Activated naive CD4-positive, alpha-beta T cell treated with anti-CD3 and anti-CD28 coated beads, Interleukin-2, amount 50 U/mL, for 24 hours (primary cell): Measurements from ENCODE around the gene PNKD.

Experiments
- H3K27ac Mint-ChIP-seq: one replicate; pipeline ENCODE4 v1.8.0; 2021; ENCODE audit warnings: mild to moderate bottlenecking, mixed read lengths
- H3K27me3 Mint-ChIP-seq: one replicate; pipeline ENCODE4 v1.8.0; 2021; ENCODE audit warnings: mixed read lengths
- H3K36me3 Mint-ChIP-seq: one replicate; pipeline ENCODE4 v1.8.0; 2021; ENCODE audit warnings: mixed read lengths
- H3K4me1 Mint-ChIP-seq: one replicate; pipeline ENCODE4 v1.8.0; 2021; ENCODE audit warnings: mixed read lengths
- H3K4me3 Mint-ChIP-seq: one replicate; pipeline ENCODE4 v1.8.0; 2021; ENCODE audit warnings: mild to moderate bottlenecking, mixed read lengths
- H3K9me3 Mint-ChIP-seq: one replicate; pipeline ENCODE4 v1.8.0; 2021; ENCODE audit warnings: mixed read lengths

Gene PNKD, protein sequence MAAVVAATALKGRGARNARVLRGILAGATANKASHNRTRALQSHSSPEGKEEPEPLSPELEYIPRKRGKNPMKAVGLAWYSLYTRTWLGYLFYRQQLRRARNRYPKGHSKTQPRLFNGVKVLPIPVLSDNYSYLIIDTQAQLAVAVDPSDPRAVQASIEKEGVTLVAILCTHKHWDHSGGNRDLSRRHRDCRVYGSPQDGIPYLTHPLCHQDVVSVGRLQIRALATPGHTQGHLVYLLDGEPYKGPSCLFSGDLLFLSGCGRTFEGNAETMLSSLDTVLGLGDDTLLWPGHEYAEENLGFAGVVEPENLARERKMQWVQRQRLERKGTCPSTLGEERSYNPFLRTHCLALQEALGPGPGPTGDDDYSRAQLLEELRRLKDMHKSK

DNA sequence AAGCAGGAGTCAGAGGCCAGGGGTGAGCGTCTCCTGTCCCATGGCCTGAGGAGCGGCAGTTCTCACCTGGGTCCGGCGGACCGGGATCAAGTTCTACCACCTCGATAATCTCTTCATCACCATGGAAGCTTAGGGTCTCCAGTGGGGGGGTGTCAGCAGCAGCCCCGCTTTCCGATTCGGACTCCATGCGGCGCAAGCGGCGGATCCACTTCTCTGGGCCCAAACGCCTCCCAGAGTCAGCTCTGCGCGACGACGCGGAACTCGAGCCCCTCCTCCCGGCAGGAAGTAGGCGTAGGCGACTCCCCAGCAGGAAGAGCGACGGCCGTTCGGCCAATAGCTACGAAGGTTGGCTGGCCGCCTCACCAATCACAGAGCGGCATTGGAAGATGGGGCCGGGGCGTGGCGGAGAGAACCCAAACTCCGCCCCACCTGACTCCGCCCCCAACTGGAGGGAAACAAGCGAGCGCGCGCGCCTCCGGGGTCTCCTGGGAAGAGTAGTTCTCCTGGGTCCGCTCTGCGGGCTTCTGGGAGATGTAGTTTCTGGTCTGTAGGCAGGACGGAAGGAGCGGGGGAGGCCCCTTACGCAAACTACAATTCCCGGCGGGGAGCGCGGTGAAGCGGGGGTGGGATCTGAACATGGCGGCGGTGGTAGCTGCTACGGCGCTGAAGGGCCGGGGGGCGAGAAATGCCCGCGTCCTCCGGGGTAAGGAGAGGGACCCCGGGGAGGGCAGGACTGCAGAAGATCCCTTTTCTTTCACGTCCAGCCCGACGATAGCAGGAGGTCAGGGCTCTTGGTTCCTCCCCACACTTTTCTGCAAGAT is at the start of gene PNKD, which contains the start of gene AAMP:
TSS of gene PNKD (plus strand) at position 620 of the 821 bp plus-strand sequence. CDS start at position 637, 17 bp downstream.
TSS of gene AAMP (minus strand) at position 238 of the 821 bp plus-strand sequence. CDS start at position 187, 51 bp downstream.
- Mint-ChIP-seq H3K27ac (peak within 1 kb of the TSS; percentile 96), H3K4me3 (peak within 1 kb of the TSS; percentile 99), H3K27me3 (no peaks in the 10 kb centered on the region), H3K9me3 (no peaks in the 10 kb centered on the region), H3K36me3 (peaks cover 10% of the 10 kb centered on the region), H3K4me1 (peaks cover 51% of the 10 kb centered on the region)

DNA sequence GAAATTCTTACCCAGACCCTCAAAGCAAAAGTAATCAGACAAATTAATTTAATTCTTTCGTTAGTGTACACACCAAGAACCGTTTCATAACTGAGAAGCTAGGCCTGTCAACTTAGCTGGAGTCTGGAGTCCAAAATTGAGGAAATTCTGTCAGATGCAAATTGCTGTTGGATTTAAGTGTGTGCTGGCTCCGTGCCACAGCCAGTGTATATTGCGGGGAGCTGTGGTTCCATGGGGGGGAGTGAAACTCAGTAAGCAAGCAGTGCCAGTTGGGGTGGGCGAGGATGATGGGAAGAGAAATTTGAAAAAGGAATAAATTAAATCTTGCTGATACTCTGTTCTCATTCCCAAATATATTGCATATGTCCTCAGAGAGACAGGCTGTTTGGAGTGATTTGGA is 49.3 kb upstream of the PNKD start:
- Mint-ChIP-seq H3K9me3 (no peaks in the 10 kb centered on the region), H3K4me1 (peaks cover 78% of the 10 kb centered on the region), H3K4me3 (peak overlapping the region; percentile 98), H3K27me3 (no peaks in the 10 kb centered on the region), H3K36me3 (peaks cover 27% of the 10 kb centered on the region), H3K27ac (peak overlapping the region; percentile 98)

DNA sequence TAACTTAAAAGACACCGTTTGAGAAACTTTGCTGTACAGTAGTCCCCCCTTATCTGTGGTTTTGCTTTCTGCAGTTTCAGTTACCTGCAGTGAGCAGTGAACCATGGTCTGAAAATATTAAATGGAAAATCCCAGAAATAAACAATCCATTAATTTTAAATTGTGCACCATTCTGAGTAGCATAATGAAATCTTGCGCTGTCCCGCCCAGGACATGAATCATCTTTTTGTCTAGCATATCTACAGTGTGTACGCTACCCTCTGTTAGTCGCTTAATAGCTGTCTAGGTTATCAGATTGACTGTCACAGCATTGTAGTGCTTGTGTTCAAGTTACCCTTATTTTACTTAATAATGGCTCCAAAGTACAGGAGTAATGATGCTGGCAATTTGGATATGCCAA is 47.3 kb upstream of the PNKD start:
- no peaks in the 10 kb centered on the region for H3K27me3 Mint-ChIP-seq
- H3K36me3 Mint-ChIP-seq = peaks cover 27% of the 10 kb centered on the region
- H3K4me3 Mint-ChIP-seq = peak overlapping the region; percentile 98
- H3K9me3 Mint-ChIP-seq = no peaks in the 10 kb centered on the region
- H3K27ac Mint-ChIP-seq = peak overlapping the region; percentile 97
- peaks cover 84% of the 10 kb centered on the region for H3K4me1 Mint-ChIP-seq

DNA sequence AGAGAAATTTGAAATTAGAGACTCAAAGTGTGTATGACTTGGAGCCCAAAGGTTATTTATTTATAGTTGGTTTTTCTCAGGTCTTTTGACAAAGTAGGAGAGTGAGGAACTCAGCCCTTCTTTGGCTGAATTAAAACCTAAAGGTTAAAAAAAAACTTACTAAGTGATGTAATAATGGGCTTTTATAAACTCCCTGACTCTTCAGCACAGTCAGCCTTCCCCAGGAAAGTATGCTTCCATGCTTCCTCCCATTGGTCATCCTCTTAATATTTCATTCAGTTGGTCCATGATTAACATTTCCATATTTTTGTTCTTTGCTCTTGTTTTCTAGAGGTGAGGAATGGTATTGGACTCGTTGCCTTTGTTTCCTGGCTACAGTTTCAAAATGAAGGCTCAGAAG is 46.1 kb upstream of the PNKD start:
- Mint-ChIP-seq H3K4me3 (peak overlapping the region; percentile 83), H3K4me1 (peaks cover 91% of the 10 kb centered on the region), H3K36me3 (peaks cover 30% of the 10 kb centered on the region), H3K9me3 (no peaks in the 10 kb centered on the region), H3K27me3 (no peaks in the 10 kb centered on the region), H3K27ac (peak overlapping the region; percentile 97)

DNA sequence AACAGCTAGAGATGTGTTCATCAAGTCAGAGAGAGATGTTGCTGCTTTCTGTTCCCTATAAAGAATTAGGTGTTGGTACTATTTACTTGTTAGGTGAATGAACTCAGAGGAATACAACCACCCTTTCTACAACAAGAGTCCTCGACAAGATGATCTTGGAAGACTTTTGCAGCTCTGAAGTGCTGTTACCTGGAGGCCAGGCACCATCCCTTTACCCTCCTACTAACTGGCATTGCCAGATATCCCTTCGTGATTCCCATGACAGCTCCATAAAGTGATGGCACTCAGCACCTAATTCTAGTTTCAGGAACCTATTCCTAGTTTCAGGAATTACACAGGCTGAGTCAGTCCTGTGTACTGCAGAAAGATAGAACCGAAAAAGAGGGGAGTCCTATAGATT is 43.4 kb upstream of the PNKD start:
- Mint-ChIP-seq H3K27me3 (no peaks in the 10 kb centered on the region), H3K27ac (peak overlapping the region; percentile 76), H3K36me3 (peaks cover 31% of the 10 kb centered on the region), H3K9me3 (no peaks in the 10 kb centered on the region), H3K4me1 (peaks cover 85% of the 10 kb centered on the region), H3K4me3 (peak overlapping the region; percentile 5)

DNA sequence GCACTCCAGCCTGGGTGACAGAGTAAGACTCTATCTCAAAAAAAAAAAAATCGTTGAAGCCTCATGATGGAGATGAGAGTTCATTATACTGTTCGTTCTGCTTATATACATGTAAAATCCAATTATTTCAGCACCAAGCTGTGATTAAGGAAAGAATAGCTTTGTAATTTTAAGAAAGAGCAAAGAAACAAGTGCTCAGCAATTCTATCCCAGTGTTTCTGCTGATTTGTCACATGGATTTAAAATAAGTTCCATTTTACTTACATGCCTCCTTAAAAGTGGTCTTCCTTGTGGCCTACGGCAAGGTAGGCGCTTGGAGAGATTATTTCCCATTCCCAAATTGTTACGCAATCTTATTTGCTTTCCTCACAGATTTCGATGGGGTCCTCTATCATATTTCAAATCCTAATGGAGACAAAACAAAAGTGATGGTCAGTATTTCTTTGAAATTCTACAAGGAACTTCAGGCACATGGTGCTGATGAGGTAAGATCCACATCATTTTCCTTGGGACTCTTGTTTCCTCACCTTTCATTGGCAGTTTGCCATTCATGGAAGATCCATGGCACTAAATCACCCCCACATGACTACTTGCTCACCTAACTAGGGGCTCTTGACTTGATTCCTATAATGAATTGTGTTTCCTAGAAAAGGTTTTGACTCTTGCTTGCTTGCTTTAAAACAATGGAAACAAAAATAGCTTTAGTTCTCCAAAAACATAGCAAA is 41.8 kb upstream of the PNKD start:
- Mint-ChIP-seq H3K36me3 (peaks cover 32% of the 10 kb centered on the region), H3K4me1 (peaks cover 77% of the 10 kb centered on the region), H3K9me3 (no peaks in the 10 kb centered on the region), H3K27me3 (no peaks in the 10 kb centered on the region), H3K27ac (peak overlapping the region; percentile 90), H3K4me3 (peak overlapping the region; percentile 81)

DNA sequence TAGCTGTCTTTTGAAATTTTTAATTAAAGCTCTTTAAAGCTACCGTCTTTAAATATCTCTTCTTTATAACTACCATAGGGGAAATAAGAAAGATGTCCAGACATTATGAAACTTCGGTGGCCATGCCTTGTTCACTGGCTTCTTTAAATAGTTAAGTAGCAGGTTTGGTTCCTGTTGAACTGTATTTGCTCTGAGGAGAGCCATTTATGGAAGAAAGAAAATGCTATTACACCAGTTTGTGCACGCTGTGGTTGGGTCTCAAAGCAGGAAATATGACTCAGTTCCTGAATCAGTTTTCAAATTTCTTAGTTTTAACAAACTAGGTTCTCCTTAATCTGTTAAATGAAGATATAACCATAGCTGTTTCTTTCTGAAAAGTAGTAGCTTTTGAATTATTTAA is 41.1 kb upstream of the PNKD start:
- H3K36me3 Mint-ChIP-seq = peaks cover 36% of the 10 kb centered on the region
- peak overlapping the region; percentile 81 for H3K4me3 Mint-ChIP-seq
- H3K9me3 Mint-ChIP-seq = no peaks in the 10 kb centered on the region

DNA sequence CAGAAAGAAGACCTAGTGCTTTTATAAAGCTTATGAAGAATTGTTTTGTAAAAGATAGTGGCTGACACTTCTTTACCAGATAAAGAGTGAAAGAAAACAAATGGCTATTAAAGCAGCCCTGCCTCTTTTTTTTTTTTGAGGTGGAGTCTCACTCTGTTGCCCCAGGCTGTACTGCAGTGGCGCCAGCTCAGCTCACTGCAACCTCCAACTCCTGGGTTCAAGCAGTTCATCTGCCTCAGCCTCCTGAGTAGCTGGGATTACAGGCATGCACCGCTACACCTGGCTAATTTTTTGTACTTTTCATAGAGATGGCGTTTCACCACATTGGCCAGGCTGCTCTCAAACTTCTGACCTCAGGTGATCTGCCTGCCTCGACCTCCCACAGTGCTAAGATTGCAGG is 40.5 kb upstream of the PNKD start:
- Mint-ChIP-seq H3K27me3 (no peaks in the 10 kb centered on the region), H3K27ac (peak overlapping the region; percentile 23), H3K4me1 (peaks cover 76% of the 10 kb centered on the region), H3K4me3 (peak overlapping the region; percentile 36), H3K36me3 (peaks cover 34% of the 10 kb centered on the region), H3K9me3 (no peaks in the 10 kb centered on the region)

More for the DNA sequence above, 41.1 kb upstream of the PNKD start:
- Mint-ChIP-seq H3K27me3 (no peaks in the 10 kb centered on the region), H3K27ac (peak overlapping the region; percentile 90), H3K4me1 (peaks cover 76% of the 10 kb centered on the region)

DNA sequence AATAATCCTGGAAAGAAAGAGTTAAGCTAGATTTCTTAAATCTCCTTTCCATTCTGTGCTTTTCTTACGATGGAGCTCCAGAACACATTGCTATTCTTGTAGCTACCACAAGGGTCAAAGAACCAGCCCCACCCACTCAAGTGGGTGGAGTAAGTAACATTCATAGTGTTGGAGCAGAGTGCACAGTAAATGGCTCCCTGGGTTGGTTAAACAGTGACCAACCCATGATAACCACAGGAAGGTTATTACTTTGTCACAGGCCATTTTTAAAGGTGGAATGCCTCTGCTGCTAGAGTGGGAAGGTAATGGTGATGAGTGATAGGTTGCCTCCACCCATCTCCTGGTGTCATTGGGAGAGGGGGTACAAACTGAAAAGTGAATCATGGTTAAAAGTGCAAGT is 39.4 kb upstream of the PNKD start:
- Mint-ChIP-seq H3K27me3 (no peaks in the 10 kb centered on the region), H3K4me1 (peaks cover 71% of the 10 kb centered on the region), H3K4me3 (peak overlapping the region; percentile 68), H3K36me3 (peaks cover 27% of the 10 kb centered on the region), H3K9me3 (no peaks in the 10 kb centered on the region), H3K27ac (peak overlapping the region; percentile 84)

DNA sequence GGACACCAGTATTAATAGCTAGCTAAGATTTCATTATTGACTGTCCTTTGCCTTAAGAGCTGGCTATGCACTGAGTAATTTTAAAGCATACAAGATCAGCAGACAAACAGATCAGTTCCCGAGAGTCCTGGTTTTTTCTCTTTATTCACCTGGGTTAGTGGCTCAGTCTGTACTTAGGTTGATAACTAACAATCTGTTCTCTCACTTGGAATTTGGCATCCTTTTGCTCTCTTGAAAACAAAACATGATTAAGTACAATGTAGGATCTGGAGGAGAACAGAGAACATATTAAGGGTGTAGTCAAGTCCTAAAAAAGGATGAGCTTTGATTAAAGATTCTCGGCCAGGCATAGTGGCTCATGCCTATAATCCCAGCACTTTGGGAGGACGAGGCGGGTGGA is 36.8 kb upstream of the PNKD start:
- Mint-ChIP-seq H3K36me3 (peaks cover 25% of the 10 kb centered on the region), H3K9me3 (no peaks in the 10 kb centered on the region), H3K27ac (peak overlapping the region; percentile 69), H3K4me1 (peaks cover 50% of the 10 kb centered on the region), H3K27me3 (no peaks in the 10 kb centered on the region), H3K4me3 (no peak overlapping the region)

DNA sequence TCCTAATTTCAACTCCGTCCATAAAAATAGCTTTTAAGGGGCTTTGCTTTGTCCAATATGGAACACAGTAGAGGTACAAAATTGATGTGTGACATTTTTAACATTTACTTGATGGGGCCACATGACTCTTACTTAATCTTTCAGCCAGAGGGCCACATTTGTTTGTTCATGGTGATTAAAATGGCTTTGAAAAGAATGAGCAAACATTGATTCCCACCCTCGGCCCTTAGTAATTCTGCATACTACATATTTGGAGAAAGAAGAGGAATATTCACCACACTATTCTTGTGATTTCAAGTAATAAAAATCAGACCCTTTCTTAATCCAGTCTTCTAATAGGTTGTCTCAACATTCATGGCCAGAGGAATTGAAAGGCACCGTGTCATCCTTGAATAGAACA is 35.8 kb upstream of the PNKD start:
- peak overlapping the region; percentile 72 for H3K27ac Mint-ChIP-seq
- peaks cover 22% of the 10 kb centered on the region for H3K36me3 Mint-ChIP-seq
- no peak overlapping the region for H3K4me3 Mint-ChIP-seq
- no peaks in the 10 kb centered on the region for H3K27me3 Mint-ChIP-seq
- H3K9me3 Mint-ChIP-seq = no peaks in the 10 kb centered on the region
- peaks cover 41% of the 10 kb centered on the region for H3K4me1 Mint-ChIP-seq

DNA sequence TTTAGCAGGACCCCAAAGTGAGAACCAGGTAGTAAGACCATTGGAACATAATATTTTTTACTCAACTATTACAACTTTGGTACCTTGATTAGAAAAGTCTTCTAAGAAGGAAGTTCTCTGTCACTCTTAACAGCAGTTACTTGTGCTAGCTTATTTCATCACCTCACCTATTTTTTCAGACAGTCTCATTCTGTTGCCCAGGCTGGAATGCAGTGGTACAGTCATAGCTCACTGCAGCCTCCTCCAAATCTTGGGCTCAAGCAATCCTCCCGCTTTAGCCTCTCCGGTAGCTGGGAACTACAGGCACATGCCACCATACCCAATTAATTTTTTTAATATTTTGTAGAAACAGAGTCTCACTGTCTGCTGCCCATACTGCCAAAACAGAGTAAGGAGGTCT is 35.3 kb upstream of the PNKD start:
- no peaks in the 10 kb centered on the region for H3K9me3 Mint-ChIP-seq
- no peaks in the 10 kb centered on the region for H3K27me3 Mint-ChIP-seq
- peaks cover 41% of the 10 kb centered on the region for H3K4me1 Mint-ChIP-seq
- peak overlapping the region; percentile 86 for H3K27ac Mint-ChIP-seq
- H3K36me3 Mint-ChIP-seq = peaks cover 22% of the 10 kb centered on the region
- no peak overlapping the region for H3K4me3 Mint-ChIP-seq

DNA sequence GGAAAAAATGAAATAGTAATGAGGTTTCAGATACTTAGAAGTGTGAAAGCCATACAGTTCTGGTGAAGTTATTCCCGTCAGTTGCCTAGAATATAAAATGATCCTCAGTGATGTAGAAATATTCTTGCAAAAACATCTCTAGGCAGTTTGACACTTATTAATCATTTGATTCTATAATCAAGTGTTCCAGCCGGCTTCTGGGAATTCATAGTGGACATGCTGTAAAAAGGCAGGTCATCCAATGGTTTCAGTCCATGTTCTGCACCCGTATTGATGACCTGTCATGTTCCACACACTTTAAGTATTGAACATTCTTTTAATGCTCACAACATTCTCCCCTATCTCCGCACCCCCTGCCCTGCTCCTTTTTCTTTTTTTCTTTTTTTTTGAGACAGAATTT is 33.5 kb upstream of the PNKD start:
- Mint-ChIP-seq H3K36me3 (peaks cover 13% of the 10 kb centered on the region), H3K4me3 (no peak overlapping the region), H3K4me1 (peaks cover 35% of the 10 kb centered on the region), H3K27me3 (no peaks in the 10 kb centered on the region), H3K27ac (peak overlapping the region; percentile 41), H3K9me3 (no peaks in the 10 kb centered on the region)

DNA sequence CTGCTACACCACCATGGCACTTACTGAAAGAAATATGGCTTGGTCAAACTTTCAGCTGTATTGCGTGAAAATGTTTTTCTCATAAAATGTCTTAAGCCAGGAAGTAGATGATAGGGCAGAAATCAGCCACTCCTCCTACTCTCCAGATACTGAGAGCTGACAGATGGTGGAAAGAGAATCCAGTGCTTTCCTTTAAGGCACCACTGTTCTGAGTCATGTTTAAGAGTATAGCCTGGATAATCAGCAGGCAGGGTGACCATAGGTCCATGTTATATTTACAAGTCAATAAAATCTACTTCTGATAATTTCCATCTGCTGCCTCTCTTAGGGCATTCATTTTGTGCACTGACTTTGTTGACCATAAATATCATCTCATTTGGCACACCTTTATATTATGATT is 31.4 kb upstream of the PNKD start:
- Mint-ChIP-seq H3K4me1 (peaks cover 36% of the 10 kb centered on the region), H3K27ac (peak overlapping the region; percentile 89), H3K27me3 (no peaks in the 10 kb centered on the region), H3K36me3 (peaks cover 11% of the 10 kb centered on the region), H3K9me3 (no peaks in the 10 kb centered on the region), H3K4me3 (no peak overlapping the region)

DNA sequence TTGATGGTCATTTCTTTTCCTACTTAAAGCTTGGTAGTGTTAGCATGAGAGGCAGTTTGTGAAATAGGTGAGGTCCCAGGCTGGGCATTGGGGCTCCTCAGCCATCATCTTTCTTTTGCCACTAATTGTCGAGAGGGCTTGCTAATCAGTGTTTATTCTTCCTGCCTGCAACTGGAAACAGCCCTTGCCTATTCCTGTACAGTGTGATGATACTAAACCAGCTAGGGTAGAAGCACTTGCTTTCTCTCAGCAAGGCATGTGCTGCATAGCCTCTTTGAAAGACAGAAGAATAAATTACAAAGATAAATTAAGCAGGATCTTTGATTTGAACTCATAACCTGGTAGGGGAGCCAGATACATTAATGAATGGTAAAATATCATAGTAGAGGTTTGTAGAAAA is 26.1 kb upstream of the PNKD start:
- Mint-ChIP-seq H3K36me3 (peaks cover 12% of the 10 kb centered on the region), H3K27me3 (no peaks in the 10 kb centered on the region), H3K9me3 (no peaks in the 10 kb centered on the region), H3K4me3 (no peak overlapping the region), H3K4me1 (peaks cover 26% of the 10 kb centered on the region), H3K27ac (peak overlapping the region; percentile 30)
